NCI-H510A treated with DMSO at 0.1 percent for 48 hours (cell line): ENCODE results near the gene GABRR3.
"Not testable (repeated sequence)": the region's sequence is repeated elsewhere in the genome, so short reads cannot be mapped to it uniquely, and the experiment has no call there.

Experiments used
- DNase-seq: peaks from one replicate; lab custom pipeline; 2025; lab: John Stamatoyannopoulos, UW

Gene GABRR3

GRCh38 chr3:98021830-98022560 lies 13.1 kb downstream of the GABRR3 start:
- DNase-seq, result no peak

GRCh38 chr3:98020412-98020811 lies 14.7 kb downstream of the GABRR3 start:
- no peak for DNase-seq

- DNase-seq, result no peak
Measured at GRCh38 chr3:98018301-98018700, 16.8 kb downstream of the GABRR3 start.

GRCh38 chr3:98014268-98014585 lies 20.9 kb downstream of the GABRR3 start:
- DNase-seq, result no peak

- no peak for DNase-seq
Measured at GRCh38 chr3:98013411-98014267, 21.5 kb downstream of the GABRR3 start.

GRCh38 chr3:98012979-98013378 lies 22.1 kb downstream of the GABRR3 start:
- no peak for DNase-seq

GRCh38 chr3:98010883-98011449 lies 24.1 kb downstream of the GABRR3 start:
- DNase-seq, result not testable (repeated sequence)

GRCh38 chr3:98010194-98010882 lies 24.8 kb downstream of the GABRR3 start:
- DNase-seq, result no peak

- DNase-seq, result no peak
Measured at GRCh38 chr3:98008855-98009254, 26.3 kb downstream of the GABRR3 start.

GRCh38 chr3:98005438-98005837 lies 29.7 kb downstream of the GABRR3 start:
- no peak for DNase-seq

GRCh38 chr3:98004721-98005120 lies 30.4 kb downstream of the GABRR3 start:
- no peak for DNase-seq

- no peak for DNase-seq
Measured at GRCh38 chr3:98003306-98003969, 31.7 kb downstream of the GABRR3 start.

GRCh38 chr3:98002717-98003116 lies 32.4 kb downstream of the GABRR3 start:
- DNase-seq, result no peak

GRCh38 chr3:97999994-98000393 lies 35.1 kb downstream of the GABRR3 start:
- DNase-seq, result no peak

- DNase-seq, result no peak
Measured at GRCh38 chr3:97999103-97999502, 36.0 kb downstream of the GABRR3 start.

- no peak for DNase-seq
Measured at GRCh38 chr3:97996988-97997387, 38.1 kb downstream of the GABRR3 start.

GRCh38 chr3:97994328-97994945 lies 40.7 kb downstream of the GABRR3 start:
- DNase-seq, result no peak

GRCh38 chr3:97993526-97993925 lies 41.6 kb downstream of the GABRR3 start:
- no peak for DNase-seq

GRCh38 chr3:97992547-97993173 lies 42.5 kb downstream of the GABRR3 start:
- no peak for DNase-seq

GRCh38 chr3:97991293-97991682 lies 43.8 kb downstream of the GABRR3 start:
- DNase-seq, result no peak
